ENCODE measurements around the gene SCN9A. TPM values are rescaled to one million over a fixed set of nuclear protein-coding genes. Genes with fewer than 3 reads are reported as not detected.

The SCN9A gene
- total and polyA plus RNA-seq, 8 donors, result 11.8 to 18.4 (median 13.0) TPM

GRCh38 chr2:166373105-166373504, 2.6 kb downstream of the SCN9A start:
- H3K4me1 ChIP-seq, result peaks cover 0 to 11% of the 10 kb centered on the region in 2 donors
- no peak overlapping the region for H3K4me3 ChIP-seq
- H3K36me3 ChIP-seq, result no peaks in the 10 kb centered on the region
- H3K27me3 ChIP-seq, result peaks cover 0 to 18% of the 10 kb centered on the region in 2 donors
- no peaks in the 10 kb centered on the region for H3K9me3 ChIP-seq
- DNase-seq, result no peak
- no peak overlapping the region for H3K27ac ChIP-seq
- ATAC-seq, result no peak
- intact Hi-C loops (cut with DNase I), result no loop called here
- no peak for TF ChIP-seq CTCF (IDR thresholded peaks at IDR 0.05)

GRCh38 chr2:166372046-166372445, 3.7 kb downstream of the SCN9A start:
- ATAC-seq (no peak), DNase-seq (no peak)
- Histone ChIP-seq H3K27ac (no peak overlapping the region), H3K4me3 (no peak overlapping the region), H3K4me1 (peaks cover 0 to 11% of the 10 kb centered on the region in 2 donors), H3K9me3 (no peaks in the 10 kb centered on the region), H3K27me3 (peaks cover 0 to 18% of the 10 kb centered on the region in 2 donors), H3K36me3 (no peaks in the 10 kb centered on the region)
- TF ChIP-seq CTCF (IDR thresholded peaks at IDR 0.05), result no peak
- intact Hi-C loops (cut with DNase I), result no loop called here

- TF ChIP-seq CTCF (IDR thresholded peaks at IDR 0.05), result no peak
- intact Hi-C loops (cut with DNase I), result no loop called here
- H3K4me3 ChIP-seq, result no peak overlapping the region
Observed at GRCh38 chr2:166365803-166366420, 9.8 kb downstream of the SCN9A start.

GRCh38 chr2:166365239-166365638, 10.5 kb downstream of the SCN9A start:
- Histone ChIP-seq H3K9me3 (no peaks in the 10 kb centered on the region), H3K4me3 (no peak overlapping the region), H3K27me3 (no peaks in the 10 kb centered on the region), H3K4me1 (no peaks in the 10 kb centered on the region), H3K36me3 (no peaks in the 10 kb centered on the region), H3K27ac (no peak overlapping the region)
- DNase-seq (no peak), ATAC-seq (no peak)
- no peak for TF ChIP-seq CTCF (IDR thresholded peaks at IDR 0.05)
- intact Hi-C loops (cut with DNase I), result no loop called here

More at GRCh38 chr2:166365803-166366420, 9.8 kb downstream of the SCN9A start:
- H3K27ac ChIP-seq, result no peak overlapping the region
- DNase-seq (no peak), ATAC-seq (no peak)
- no peaks in the 10 kb centered on the region for H3K36me3 ChIP-seq
- no peaks in the 10 kb centered on the region for H3K4me1 ChIP-seq
- H3K9me3 ChIP-seq, result no peaks in the 10 kb centered on the region
- no peaks in the 10 kb centered on the region for H3K27me3 ChIP-seq

GRCh38 chr2:166364476-166365161, 11.1 kb downstream of the SCN9A start:
- no peak overlapping the region for H3K4me3 ChIP-seq
- H3K27ac ChIP-seq, result no peak overlapping the region
- TF ChIP-seq CTCF (IDR thresholded peaks at IDR 0.05), result no peak
- no peaks in the 10 kb centered on the region for H3K27me3 ChIP-seq
- no peak for DNase-seq
- no peaks in the 10 kb centered on the region for H3K9me3 ChIP-seq
- no peak for ATAC-seq
- H3K4me1 ChIP-seq, result no peaks in the 10 kb centered on the region
- no peaks in the 10 kb centered on the region for H3K36me3 ChIP-seq
- intact Hi-C loops (cut with DNase I), result no loop called here
